Cardiac muscle cell (in vitro differentiated cells and primary cell): ENCODE measurements around the gene POLR2M. TPM values are rescaled to one million over a fixed set of nuclear protein-coding genes. Genes with fewer than 3 reads are reported as not detected.
A peak's percentile ranks its signal among the peaks of the same experiment; 100 is the strongest.

Experiments used
- DNase-seq, 2 donors: peaks; one replicate each; pipeline versions ENCODE4 v3.0.0 to v3.0.0-alpha.2; 2010 to 2017; ENCODE audit warnings: low read depth in 1 of 2, low spot score in 1 of 2
- H3K27ac ChIP-seq: fragments of 200-600 bp; sonication (generic); 2 replicates; pipeline ENCODE4 v1.5.1; 2016
- H3K27me3 ChIP-seq: fragments of 200-600 bp; sonication (generic); 2 replicates; pipeline ENCODE4 v1.6.0; 2016; ENCODE audit warnings: control low read depth
- H3K36me3 ChIP-seq: fragments of 200-600 bp; sonication (generic); 2 replicates; pipeline ENCODE4 v1.5.1; 2016; ENCODE audit warnings: control low read depth
- H3K4me1 ChIP-seq: fragments of 200-600 bp; sonication (generic); 2 replicates; pipeline ENCODE4 v1.8.1; 2017; ENCODE audit warnings: low read depth, mild to moderate bottlenecking, mixed run types
- H3K4me3 ChIP-seq: fragments of 200-600 bp; sonication (generic); 2 replicates; pipeline ENCODE4 v1.5.1; 2016; ENCODE audit warnings: mild to moderate bottlenecking
- H3K9me3 ChIP-seq: fragments of 200-600 bp; sonication (generic); 2 replicates; pipeline ENCODE4 v1.5.1; 2017; ENCODE audit warnings: low read depth, mild to moderate bottlenecking, control low read depth
- polyA plus RNA-seq: library from polyadenylated mRNA; unstranded; fragments of >200 nt; fragmentation: Nextera tagmentation; extraction: Ambion mirVana; gene quantifications from 2 replicates; pipeline ENCODE4 v1.2.1, GENCODE V29; 2016
- total RNA-seq: library from RNA; depleted of rRNA; stranded (reverse); fragments of >200 nt; gene quantifications from 2 replicates; pipeline ENCODE4 v1.2.3, GENCODE V29; 2016
- TF ChIP-seq, protein P1 (sequence below): IDR thresholded peaks from 2 replicates; pipeline ENCODE4 v1.5.1; 2012; ENCODE audit warnings: low read depth, mild to moderate bottlenecking, low read length

POLR2M gene
- total and polyA plus RNA-seq, 2 experiments from 2014 or later, result 24.9 to 225 TPM

GRCh38 chr15:57683481-57683880 lies 23.0 kb upstream of the POLR2M start:
- no peaks in the 10 kb centered on the region for H3K27me3 ChIP-seq
- no peaks in the 10 kb centered on the region for H3K4me1 ChIP-seq
- no peak for DNase-seq
- no peak overlapping the region for H3K27ac ChIP-seq
- no peak overlapping the region for H3K4me3 ChIP-seq
- TF ChIP-seq, protein P1, sequence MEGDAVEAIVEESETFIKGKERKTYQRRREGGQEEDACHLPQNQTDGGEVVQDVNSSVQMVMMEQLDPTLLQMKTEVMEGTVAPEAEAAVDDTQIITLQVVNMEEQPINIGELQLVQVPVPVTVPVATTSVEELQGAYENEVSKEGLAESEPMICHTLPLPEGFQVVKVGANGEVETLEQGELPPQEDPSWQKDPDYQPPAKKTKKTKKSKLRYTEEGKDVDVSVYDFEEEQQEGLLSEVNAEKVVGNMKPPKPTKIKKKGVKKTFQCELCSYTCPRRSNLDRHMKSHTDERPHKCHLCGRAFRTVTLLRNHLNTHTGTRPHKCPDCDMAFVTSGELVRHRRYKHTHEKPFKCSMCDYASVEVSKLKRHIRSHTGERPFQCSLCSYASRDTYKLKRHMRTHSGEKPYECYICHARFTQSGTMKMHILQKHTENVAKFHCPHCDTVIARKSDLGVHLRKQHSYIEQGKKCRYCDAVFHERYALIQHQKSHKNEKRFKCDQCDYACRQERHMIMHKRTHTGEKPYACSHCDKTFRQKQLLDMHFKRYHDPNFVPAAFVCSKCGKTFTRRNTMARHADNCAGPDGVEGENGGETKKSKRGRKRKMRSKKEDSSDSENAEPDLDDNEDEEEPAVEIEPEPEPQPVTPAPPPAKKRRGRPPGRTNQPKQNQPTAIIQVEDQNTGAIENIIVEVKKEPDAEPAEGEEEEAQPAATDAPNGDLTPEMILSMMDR, result no peak
- no peaks in the 10 kb centered on the region for H3K9me3 ChIP-seq
- peaks cover 3% of the 10 kb centered on the region for H3K36me3 ChIP-seq

DNA sequence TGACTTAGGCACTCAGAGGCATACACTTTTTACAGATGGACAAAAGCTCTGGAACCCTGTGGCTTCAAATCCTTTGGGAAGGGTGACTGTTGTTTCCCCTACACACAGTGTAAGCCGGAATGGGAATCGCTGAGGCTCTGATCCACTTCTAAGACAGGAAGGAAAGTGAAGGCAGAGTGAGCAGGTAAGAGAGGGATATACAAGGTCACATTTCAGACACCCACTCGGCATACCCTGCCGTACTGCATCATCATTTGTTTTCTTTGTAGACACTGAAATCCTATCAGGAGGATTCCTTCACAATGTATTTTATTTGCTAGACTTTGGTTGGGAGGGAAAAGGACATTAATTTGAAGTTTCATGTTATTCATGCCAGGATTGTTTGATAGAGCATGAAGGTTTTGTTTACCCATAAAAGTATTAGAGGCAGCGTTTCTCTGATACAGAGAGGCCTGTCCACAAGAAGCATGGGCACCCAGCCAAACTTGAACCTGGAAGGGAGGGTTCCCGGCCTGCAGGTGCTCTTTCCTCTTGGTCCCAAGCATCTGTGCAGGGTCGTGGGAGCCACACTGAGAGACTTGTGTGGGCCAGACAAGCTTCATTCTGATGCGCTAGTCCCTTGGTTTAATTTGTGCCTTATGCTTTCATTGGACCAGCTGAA lies 21.9 kb upstream of the POLR2M start:
- no peak overlapping the region for H3K27ac ChIP-seq
- TF ChIP-seq, protein P1, result no peak
- no peak overlapping the region for H3K4me3 ChIP-seq
- H3K36me3 ChIP-seq, result peaks cover 3% of the 10 kb centered on the region
- no peaks in the 10 kb centered on the region for H3K27me3 ChIP-seq
- H3K9me3 ChIP-seq, result no peaks in the 10 kb centered on the region
- H3K4me1 ChIP-seq, result no peaks in the 10 kb centered on the region
- DNase-seq, result no peak

- peak overlapping the region; percentile 34 for H3K27ac ChIP-seq
- DNase-seq, result no peak
- TF ChIP-seq, protein P1, result no peak
These were observed 21.0 kb upstream of the POLR2M start for GRCh38 chr15:57685306-57686095.

DNA sequence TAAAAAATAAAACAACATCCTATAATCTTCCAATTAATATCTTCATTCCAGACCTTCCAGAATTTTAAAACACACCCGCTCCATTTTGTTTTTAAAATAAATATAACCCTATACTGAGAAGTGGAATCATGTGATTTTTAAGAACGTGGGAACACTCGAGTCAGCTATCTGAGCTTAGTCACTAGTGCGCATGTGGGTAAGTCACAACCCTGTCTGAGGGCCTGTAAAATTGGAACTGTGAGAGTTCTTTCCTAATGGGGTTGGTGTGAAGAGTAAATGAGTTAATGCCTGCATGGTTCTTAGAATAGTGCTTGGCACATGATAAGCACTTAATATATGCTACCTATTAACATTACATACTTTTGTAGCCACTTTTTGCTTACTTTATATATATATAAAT lies 19.9 kb upstream of the POLR2M start:
- TF ChIP-seq, protein P1, result no peak

More at GRCh38 chr15:57685306-57686095, 21.0 kb upstream of the POLR2M start:
- no peaks in the 10 kb centered on the region for H3K4me1 ChIP-seq
- no peak overlapping the region for H3K4me3 ChIP-seq
- peaks cover 3% of the 10 kb centered on the region for H3K36me3 ChIP-seq
- H3K27me3 ChIP-seq, result no peaks in the 10 kb centered on the region
- H3K9me3 ChIP-seq, result no peaks in the 10 kb centered on the region

DNA sequence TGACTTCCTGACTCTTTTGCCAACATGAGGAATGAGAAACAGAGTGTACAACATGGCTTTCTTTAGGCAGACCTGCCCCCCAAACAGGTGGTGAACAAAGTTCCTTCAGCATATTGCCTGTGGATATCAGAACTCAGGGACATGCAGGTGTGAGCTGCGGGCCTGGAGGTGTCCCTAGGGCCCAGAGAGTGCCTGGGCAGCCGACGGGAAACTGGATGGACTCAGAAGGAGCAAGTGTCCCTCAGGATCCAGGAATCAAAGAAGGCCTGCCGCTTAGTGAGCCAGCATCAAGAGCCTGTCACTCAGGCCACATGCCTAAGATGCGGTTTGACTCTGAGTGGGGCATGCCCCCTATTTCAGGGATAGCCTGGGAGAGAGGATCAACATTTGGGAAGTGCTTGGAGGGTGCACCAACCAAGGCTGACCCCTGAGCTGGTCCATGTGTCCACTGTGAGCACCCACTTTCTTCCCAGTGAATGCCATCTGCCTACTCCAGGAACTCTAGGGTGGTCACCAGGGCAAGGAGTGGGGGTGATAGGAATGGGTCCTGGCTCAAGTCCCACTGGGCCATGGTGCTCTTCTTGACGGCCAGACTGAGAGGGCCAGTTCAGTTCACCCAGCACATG lies 16.1 kb upstream of the POLR2M start:
- Histone ChIP-seq H3K4me1 (no peaks in the 10 kb centered on the region), H3K36me3 (peaks cover 5% of the 10 kb centered on the region), H3K4me3 (no peak overlapping the region), H3K27me3 (no peaks in the 10 kb centered on the region), H3K27ac (no peak overlapping the region), H3K9me3 (no peaks in the 10 kb centered on the region)
- DNase-seq, result no peak
- TF ChIP-seq, protein P1, result no peak

More for the DNA sequence above, 19.9 kb upstream of the POLR2M start:
- peak in 1 of 2 donors; percentile 56 for DNase-seq
- H3K27me3 ChIP-seq, result no peaks in the 10 kb centered on the region
- H3K4me1 ChIP-seq, result no peaks in the 10 kb centered on the region
- H3K4me3 ChIP-seq, result no peak overlapping the region
- peak overlapping the region; percentile 31 for H3K27ac ChIP-seq
- H3K9me3 ChIP-seq, result no peaks in the 10 kb centered on the region
- H3K36me3 ChIP-seq, result peaks cover 8% of the 10 kb centered on the region
